Breast epithelium (tissue), 4 donors: ENCODE data around the gene FABP3. TPM values are rescaled to one million over a fixed set of nuclear protein-coding genes. Genes with fewer than 3 reads are reported as not detected.

Source experiments
- DNase-seq, 2 donors: peaks; one replicate each; pipeline ENCODE4 v3.0.0-alpha.2; 2019; ENCODE audit warnings: low spot score in 2 of 2
- H3K27ac ChIP-seq, 2 donors: fragments of 200-600 bp; sonication (generic) in 1 of 2; one replicate each; pipeline ENCODE4 v1.5.1; 2016 to 2019; ENCODE audit warnings: mild to moderate bottlenecking in 1 of 2
- H3K27me3 ChIP-seq, 2 donors: fragments of 200-600 bp; sonication (generic) in 1 of 2; one replicate each; pipeline versions ENCODE4 v1.5.1 to v1.6.0; 2017 to 2019; ENCODE audit warnings: control low read depth in 1 of 2, mild to moderate bottlenecking in 1 of 2
- H3K36me3 ChIP-seq: fragments of 200-600 bp; one replicate; pipeline ENCODE4 v1.5.1; 2019
- H3K4me1 ChIP-seq, 2 donors: fragments of 200-600 bp; sonication (generic); one replicate each; pipeline ENCODE4 v1.5.1; 2016 to 2019; ENCODE audit warnings: control low read depth in 1 of 2
- H3K4me3 ChIP-seq, 3 donors: fragments of 200-600 bp; sonication (generic); 1 replicate in 2 of 3; 2 replicates in 1 of 3; pipeline ENCODE4 v1.5.1; 2016 to 2019; ENCODE audit warnings: mild to moderate bottlenecking in 3 of 3, moderate library complexity in 2 of 3
- H3K9me3 ChIP-seq, 2 donors: fragments of 200-600 bp; sonication (generic) in 1 of 2; one replicate each; pipeline ENCODE4 v1.5.1; 2016 to 2019; ENCODE audit warnings: control low read depth in 1 of 2
- CTCF ChIP-seq, 3 donors: fragments of 450-650 bp; IDR thresholded peaks; one replicate each; pipeline ENCODE4 v1.5.1; 2016 to 2017; ENCODE audit warnings: antibody characterized with exemption in 3 of 3, mild to moderate bottlenecking in 3 of 3, moderate library complexity in 3 of 3
- POLR2A ChIP-seq: fragments of 450-650 bp; IDR thresholded peaks from one replicate; pipeline ENCODE4 v1.6.1; 2016; ENCODE audit warnings: antibody characterized with exemption, mild to moderate bottlenecking, moderate library complexity
- POLR2AphosphoS5 ChIP-seq, 3 donors: sonication (generic); formaldehyde crosslinking; IDR thresholded peaks; one replicate each; pipeline ENCODE4 v1.6.1; 2017; ENCODE audit warnings: antibody characterized with exemption in 3 of 3
- intact Hi-C: fragments of 100-400 bp; cut with DNase I; formaldehyde crosslinking; loops from one replicate; pipeline ENCODE4 v1.15.1; 2023; ENCODE audit warnings: low total_unique reads
- total RNA-seq, 3 donors: library from RNA; depleted of rRNA; stranded (reverse); fragments of >200 nt; gene quantifications; one replicate each; pipeline ENCODE4 v1.1.0, GENCODE V29; 2016

Gene FABP3
- total RNA-seq, 3 donors from 2014 or later = 7.9 to 15.5 (median 15.0) TPM

GRCh38 chr1:31398246-31398645 is 25.4 kb upstream of the FABP3 start:
- intact Hi-C loops = no loop called here
- DNase-seq = no peak
- peaks cover 0 to 7% of the 10 kb centered on the region in 2 donors for H3K4me1 ChIP-seq
- H3K27ac ChIP-seq = no peak overlapping the region
- H3K4me3 ChIP-seq = no peak overlapping the region
- TF ChIP-seq POLR2AphosphoS5 (IDR thresholded peaks at IDR 0.05) (no peak), CTCF (IDR thresholded peaks at IDR 0.05) (no peak)
- H3K36me3 ChIP-seq = no peaks in the 10 kb centered on the region
- no peaks in the 10 kb centered on the region for H3K9me3 ChIP-seq
- H3K27me3 ChIP-seq = no peaks in the 10 kb centered on the region

GRCh38 chr1:31397360-31398095 is 24.7 kb upstream of the FABP3 start:
- TF ChIP-seq POLR2AphosphoS5 (IDR thresholded peaks at IDR 0.05) = no peak
- no peaks in the 10 kb centered on the region for H3K9me3 ChIP-seq
- H3K27ac ChIP-seq = no peak overlapping the region
- no peak overlapping the region for H3K4me3 ChIP-seq
- intact Hi-C loops = no loop called here
- peaks cover 0 to 7% of the 10 kb centered on the region in 2 donors for H3K4me1 ChIP-seq
- H3K27me3 ChIP-seq = no peaks in the 10 kb centered on the region
- H3K36me3 ChIP-seq = no peaks in the 10 kb centered on the region
- no peak for DNase-seq

- Histone ChIP-seq H3K27ac (no peak overlapping the region), H3K4me3 (no peak overlapping the region), H3K36me3 (no peaks in the 10 kb centered on the region), H3K4me1 (peaks cover 0 to 7% of the 10 kb centered on the region in 2 donors), H3K9me3 (no peaks in the 10 kb centered on the region), H3K27me3 (no peaks in the 10 kb centered on the region)
- intact Hi-C loops = no loop called here
- TF ChIP-seq POLR2AphosphoS5 (IDR thresholded peaks at IDR 0.05) (no peak), POLR2A (no peak), CTCF (IDR thresholded peaks at IDR 0.05) (no peak)
- DNase-seq = no peak
Measured at GRCh38 chr1:31396633-31397351, 23.9 kb upstream of the FABP3 start.

GRCh38 chr1:31394584-31395193 is 21.8 kb upstream of the FABP3 start:
- TF ChIP-seq POLR2AphosphoS5 (IDR thresholded peaks at IDR 0.05) (peak in 1 of 3 donors; percentile 41), CTCF (IDR thresholded peaks at IDR 0.05) (peak; percentile 42 to 92 (median 89)), POLR2A (no peak)
- Histone ChIP-seq H3K27ac (peak overlapping the region; percentile 26 to 48), H3K9me3 (no peaks in the 10 kb centered on the region), H3K4me3 (peak overlapping the region; percentile 28 to 60 (median 35)), H3K27me3 (no peaks in the 10 kb centered on the region), H3K4me1 (peaks cover 0 to 7% of the 10 kb centered on the region in 2 donors), H3K36me3 (no peaks in the 10 kb centered on the region)
- intact Hi-C loops = no loop called here
- DNase-seq = peak; percentile 88 to 91

GRCh38 chr1:31393463-31393862 is 20.6 kb upstream of the FABP3 start:
- Histone ChIP-seq H3K27ac (no peak overlapping the region), H3K27me3 (no peaks in the 10 kb centered on the region), H3K4me1 (peaks cover 0 to 7% of the 10 kb centered on the region in 2 donors), H3K36me3 (no peaks in the 10 kb centered on the region), H3K4me3 (no peak overlapping the region), H3K9me3 (no peaks in the 10 kb centered on the region)
- TF ChIP-seq CTCF (IDR thresholded peaks at IDR 0.05) (no peak), POLR2A (no peak), POLR2AphosphoS5 (IDR thresholded peaks at IDR 0.05) (no peak)
- no peak for DNase-seq
- intact Hi-C loops = no loop called here
